WTC11 (cell line): Measurements from ENCODE around the gene RDH16. TPM values are rescaled to one million over a fixed set of nuclear protein-coding genes. Genes with fewer than 3 reads are reported as not detected.

Experiments used
- ATAC-seq: fragments of 200-7000 bp; cut with Tn5 transposase; 2 replicates; pipeline ENCODE4 v1.10.0; 2021; ENCODE audit warnings: mild to moderate bottlenecking, moderate library complexity
- CTCF ChIA-PET: fragments of 300-600 bp; sonication (Branson Sonifier 250); formaldehyde crosslinking; loops from one replicate; lab custom pipeline; 2021; ENCODE audit warnings: antibody characterized with exemption; lab: Charles Lee
- POLR2A ChIA-PET: fragments of 350-600 bp; sonication (Branson Sonifier 250); formaldehyde crosslinking; loops from one replicate; lab custom pipeline; 2021; ENCODE audit warnings: antibody characterized with exemption; lab: Charles Lee
- DNase-seq: peaks from one replicate; pipeline ENCODE4 v3.0.0; 2021; ENCODE audit warnings: low spot score
- H3K27ac Mint-ChIP-seq: 2 replicates; pipeline ENCODE4 v1.8.0; 2021; ENCODE audit warnings: mixed read lengths
- H3K27me3 Mint-ChIP-seq: 2 replicates; pipeline ENCODE4 v1.8.0; 2021; ENCODE audit warnings: low read depth, mild to moderate bottlenecking, moderate library complexity, mixed read lengths
- H3K36me3 Mint-ChIP-seq: 2 replicates; pipeline ENCODE4 v1.8.0; 2021; ENCODE audit warnings: mixed read lengths
- H3K4me1 Mint-ChIP-seq: 2 replicates; pipeline ENCODE4 v1.8.0; 2022; ENCODE audit warnings: mixed read lengths
- H3K4me3 Mint-ChIP-seq: 2 replicates; pipeline ENCODE4 v1.8.0; 2021; ENCODE audit warnings: mild to moderate bottlenecking, moderate library complexity, mixed read lengths
- H3K9me3 Mint-ChIP-seq: 2 replicates; pipeline ENCODE4 v1.8.0; 2021; ENCODE audit warnings: mixed read lengths
- AR ChIP-seq: fragments of 250-450 bp; sonication (Bioruptor Pico); IDR thresholded peaks from 2 replicates; pipeline ENCODE4 v1.9.0; 2021; ENCODE audit warnings: mild to moderate bottlenecking
- ATF1 ChIP-seq: sonication (generic); formaldehyde crosslinking; IDR thresholded peaks from 2 replicates; pipeline ENCODE4 v1.8.1; 2023; ENCODE audit warnings: mild to moderate bottlenecking, moderate library complexity, missing genetic modification reagents
- ATF6 ChIP-seq: sonication (generic); formaldehyde crosslinking; IDR thresholded peaks from 2 replicates; pipeline ENCODE4 v1.8.1; 2023; ENCODE audit warnings: mild to moderate bottlenecking, missing genetic modification reagents
- EMX1 ChIP-seq: fragments of 250-450 bp; sonication (Bioruptor Pico); IDR thresholded peaks from 2 replicates; pipeline ENCODE4 v1.8.0; 2021; ENCODE audit warnings: mild to moderate bottlenecking
- FOXJ3 ChIP-seq: sonication (generic); formaldehyde crosslinking; IDR thresholded peaks from 2 replicates; pipeline ENCODE4 v1.9.0; 2021; ENCODE audit warnings: missing genetic modification reagents, mild to moderate bottlenecking, borderline replicate concordance
- FOXP4 ChIP-seq: sonication (generic); formaldehyde crosslinking; IDR thresholded peaks from 2 replicates; pipeline ENCODE4 v1.8.0; 2022; ENCODE audit warnings: mild to moderate bottlenecking, missing genetic modification reagents
- IRF2 ChIP-seq: sonication (generic); formaldehyde crosslinking; IDR thresholded peaks from 2 replicates; pipeline ENCODE4 v1.8.0; 2022; ENCODE audit warnings: low read depth, missing genetic modification reagents, borderline replicate concordance
- JAZF1 ChIP-seq: fragments of 250-450 bp; sonication (Bioruptor Pico); IDR thresholded peaks from 2 replicates; pipeline ENCODE4 v1.9.0; 2021; ENCODE audit warnings: moderate library complexity, mild to moderate bottlenecking, inconsistent platforms
- KAT7 ChIP-seq: sonication (generic); formaldehyde crosslinking; IDR thresholded peaks from 2 replicates; pipeline ENCODE4 v1.8.1; 2023; ENCODE audit warnings: missing genetic modification reagents, mild to moderate bottlenecking, borderline replicate concordance
- NFATC4 ChIP-seq: fragments of 250-450 bp; sonication (Bioruptor Pico); IDR thresholded peaks from 2 replicates; pipeline ENCODE4 v1.9.0; 2021; ENCODE audit warnings: mild to moderate bottlenecking
- PRRX2 ChIP-seq: fragments of 250-450 bp; sonication (Bioruptor Pico); IDR thresholded peaks from 2 replicates; pipeline ENCODE4 v1.8.0; 2021; ENCODE audit warnings: mild to moderate bottlenecking
- TCF7 ChIP-seq: sonication (generic); formaldehyde crosslinking; IDR thresholded peaks from 2 replicates; pipeline ENCODE4 v1.8.0; 2022; ENCODE audit warnings: mild to moderate bottlenecking, low read depth, missing genetic modification reagents, moderate library complexity
- TEAD1 ChIP-seq: sonication (generic); formaldehyde crosslinking; IDR thresholded peaks from 2 replicates; pipeline ENCODE4 v1.8.0; 2022; ENCODE audit warnings: mild to moderate bottlenecking, missing genetic modification reagents
- TP53 ChIP-seq: sonication (generic); formaldehyde crosslinking; IDR thresholded peaks from 2 replicates; pipeline ENCODE4 v1.8.1; 2023; ENCODE audit warnings: mild to moderate bottlenecking, missing genetic modification reagents
- ZBTB21 ChIP-seq: sonication (generic); formaldehyde crosslinking; IDR thresholded peaks from 2 replicates; pipeline ENCODE4 v1.8.1; 2023; ENCODE audit warnings: mild to moderate bottlenecking, missing genetic modification reagents, borderline replicate concordance
- ZNF121 ChIP-seq: sonication (generic); formaldehyde crosslinking; IDR thresholded peaks from 2 replicates; pipeline ENCODE4 v1.8.0; 2023; ENCODE audit warnings: missing genetic modification reagents
- ZNF138 ChIP-seq: sonication (generic); formaldehyde crosslinking; conservative IDR thresholded peaks from 2 replicates; pipeline ENCODE4 v1.8.1; 2022; ENCODE audit warnings: mild to moderate bottlenecking, moderate library complexity, missing genetic modification reagents
- total RNA-seq: library from RNA; stranded (reverse); gene quantifications from 3 replicates; pipeline ENCODE4 v1.2.3, GENCODE V29; 2021
- TF ChIP-seq, protein P1 (sequence below): fragments of 200-600 bp; IDR thresholded peaks from 2 replicates; pipeline ENCODE4 v1.8.0; 2022; ENCODE audit warnings: antibody characterized with exemption
- TF ChIP-seq, protein P2 (sequence below): sonication (generic); formaldehyde crosslinking; IDR thresholded peaks from 2 replicates; pipeline ENCODE4 v1.8.1; 2022; ENCODE audit warnings: mild to moderate bottlenecking, missing genetic modification reagents, moderate library complexity, borderline replicate concordance
- TF ChIP-seq, protein P3 (sequence below): sonication (generic); formaldehyde crosslinking; IDR thresholded peaks from 2 replicates; pipeline ENCODE4 v1.8.1; 2023; ENCODE audit warnings: mild to moderate bottlenecking, moderate library complexity, missing genetic modification reagents

Gene RDH16
- total RNA-seq, 1 experiment from 2014 or later = 1.0 TPM

GRCh38 chr12:57001448-57001906 is 44.1 kb upstream of the RDH16 start (continued):
- TF ChIP-seq, protein P1, sequence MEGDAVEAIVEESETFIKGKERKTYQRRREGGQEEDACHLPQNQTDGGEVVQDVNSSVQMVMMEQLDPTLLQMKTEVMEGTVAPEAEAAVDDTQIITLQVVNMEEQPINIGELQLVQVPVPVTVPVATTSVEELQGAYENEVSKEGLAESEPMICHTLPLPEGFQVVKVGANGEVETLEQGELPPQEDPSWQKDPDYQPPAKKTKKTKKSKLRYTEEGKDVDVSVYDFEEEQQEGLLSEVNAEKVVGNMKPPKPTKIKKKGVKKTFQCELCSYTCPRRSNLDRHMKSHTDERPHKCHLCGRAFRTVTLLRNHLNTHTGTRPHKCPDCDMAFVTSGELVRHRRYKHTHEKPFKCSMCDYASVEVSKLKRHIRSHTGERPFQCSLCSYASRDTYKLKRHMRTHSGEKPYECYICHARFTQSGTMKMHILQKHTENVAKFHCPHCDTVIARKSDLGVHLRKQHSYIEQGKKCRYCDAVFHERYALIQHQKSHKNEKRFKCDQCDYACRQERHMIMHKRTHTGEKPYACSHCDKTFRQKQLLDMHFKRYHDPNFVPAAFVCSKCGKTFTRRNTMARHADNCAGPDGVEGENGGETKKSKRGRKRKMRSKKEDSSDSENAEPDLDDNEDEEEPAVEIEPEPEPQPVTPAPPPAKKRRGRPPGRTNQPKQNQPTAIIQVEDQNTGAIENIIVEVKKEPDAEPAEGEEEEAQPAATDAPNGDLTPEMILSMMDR = peak; percentile 88
- no peak for TF ChIP-seq EMX1 (CRISPR knock-in tag)
- TF ChIP-seq TP53 (CRISPR knock-in tag) = no peak
- TF ChIP-seq, all 79 proteins: peak for 3

- POLR2A ChIA-PET = no interaction called here
- no peak for ATAC-seq
Observed at GRCh38 chr12:57000393-57000792, 43.0 kb upstream of the RDH16 start.

GRCh38 chr12:56999456-56999855 is 42.0 kb upstream of the RDH16 start:
- H3K36me3 Mint-ChIP-seq = peaks cover 35% of the 10 kb centered on the region
- DNase-seq (no peak), ATAC-seq (no peak)
- peaks cover 4% of the 10 kb centered on the region; the same call in 1 of the 2 replicates for H3K4me1 Mint-ChIP-seq
- ChIA-PET POLR2A (no interaction called here), CTCF (interaction anchor here (1.0 to 2.6 kb wide), 3 partner anchors 11 to 14 kb away, joined by 3 to 52 read pairs (median 4); no protein-coding TSS in a partner anchor)
- H3K9me3 Mint-ChIP-seq = no peaks in the 10 kb centered on the region
- H3K27me3 Mint-ChIP-seq = no peaks in the 10 kb centered on the region
- H3K4me3 Mint-ChIP-seq = no peak overlapping the region
- no peak overlapping the region for H3K27ac Mint-ChIP-seq
- no peak for TF ChIP-seq TCF7 (CRISPR knock-in tag)
- TF ChIP-seq ZNF121 = no peak
- no peak for TF ChIP-seq ZBTB21 (CRISPR knock-in tag)
- TF ChIP-seq AR (CRISPR knock-in tag) = no peak
- no peak for TF ChIP-seq FOXJ3
- TF ChIP-seq, protein P2, sequence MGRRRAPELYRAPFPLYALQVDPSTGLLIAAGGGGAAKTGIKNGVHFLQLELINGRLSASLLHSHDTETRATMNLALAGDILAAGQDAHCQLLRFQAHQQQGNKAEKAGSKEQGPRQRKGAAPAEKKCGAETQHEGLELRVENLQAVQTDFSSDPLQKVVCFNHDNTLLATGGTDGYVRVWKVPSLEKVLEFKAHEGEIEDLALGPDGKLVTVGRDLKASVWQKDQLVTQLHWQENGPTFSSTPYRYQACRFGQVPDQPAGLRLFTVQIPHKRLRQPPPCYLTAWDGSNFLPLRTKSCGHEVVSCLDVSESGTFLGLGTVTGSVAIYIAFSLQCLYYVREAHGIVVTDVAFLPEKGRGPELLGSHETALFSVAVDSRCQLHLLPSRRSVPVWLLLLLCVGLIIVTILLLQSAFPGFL (CRISPR knock-in tag) = no peak
- no peak for TF ChIP-seq KAT7 (CRISPR knock-in tag)
- TF ChIP-seq TEAD1 (CRISPR knock-in tag) = no peak
- TF ChIP-seq ATF6 = no peak
- TF ChIP-seq, protein P3, sequence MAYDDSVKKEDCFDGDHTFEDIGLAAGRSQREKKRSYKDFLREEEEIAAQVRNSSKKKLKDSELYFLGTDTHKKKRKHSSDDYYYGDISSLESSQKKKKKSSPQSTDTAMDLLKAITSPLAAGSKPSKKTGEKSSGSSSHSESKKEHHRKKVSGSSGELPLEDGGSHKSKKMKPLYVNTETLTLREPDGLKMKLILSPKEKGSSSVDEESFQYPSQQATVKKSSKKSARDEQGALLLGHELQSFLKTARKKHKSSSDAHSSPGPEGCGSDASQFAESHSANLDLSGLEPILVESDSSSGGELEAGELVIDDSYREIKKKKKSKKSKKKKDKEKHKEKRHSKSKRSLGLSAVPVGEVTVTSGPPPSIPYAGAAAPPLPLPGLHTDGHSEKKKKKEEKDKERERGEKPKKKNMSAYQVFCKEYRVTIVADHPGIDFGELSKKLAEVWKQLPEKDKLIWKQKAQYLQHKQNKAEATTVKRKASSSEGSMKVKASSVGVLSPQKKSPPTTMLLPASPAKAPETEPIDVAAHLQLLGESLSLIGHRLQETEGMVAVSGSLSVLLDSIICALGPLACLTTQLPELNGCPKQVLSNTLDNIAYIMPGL (CRISPR knock-in tag) = no peak
- no peak for TF ChIP-seq JAZF1 (CRISPR knock-in tag)

More at GRCh38 chr12:57000393-57000792, 43.0 kb upstream of the RDH16 start:
- H3K36me3 Mint-ChIP-seq = peaks cover 36% of the 10 kb centered on the region
- no peaks in the 10 kb centered on the region for H3K27me3 Mint-ChIP-seq
- TF ChIP-seq, protein P2 (CRISPR knock-in tag) = no peak
- TF ChIP-seq ZNF138 = no peak
- TF ChIP-seq FOXP4 (CRISPR knock-in tag) = no peak
- TF ChIP-seq NFATC4 (CRISPR knock-in tag) = no peak
- no peak for TF ChIP-seq IRF2 (CRISPR knock-in tag)
- no peak for TF ChIP-seq PRRX2 (CRISPR knock-in tag)
- no peak for TF ChIP-seq JAZF1 (CRISPR knock-in tag)
- no peak for TF ChIP-seq ATF1
- TF ChIP-seq, all 79 proteins: peak for 0
- Mint-ChIP-seq H3K4me3 (no peak overlapping the region), H3K4me1 (peaks cover 7% of the 10 kb centered on the region), H3K27ac (no peak overlapping the region), H3K9me3 (no peaks in the 10 kb centered on the region)
- CTCF ChIA-PET = interaction anchor here (1.0 to 3.5 kb wide), 5 partner anchors 11 to 245 kb away, joined by 3 to 52 read pairs (median 30); partner anchors contain the start of gene STAT6
- DNase-seq = no peak
